Inflammatory macrophage treated with lipopolysaccharide for 4 hours (primary cell): ENCODE measurements around the gene SCML1.
A peak's percentile ranks its signal among the peaks of the same experiment; 100 is the strongest.
"Not testable (repeated sequence)": the region's sequence is repeated elsewhere in the genome, so short reads cannot be mapped to it uniquely, and the experiment has no call there.

ENCODE experiments used
- DNase-seq: peaks from one replicate; pipeline ENCODE4 v3.0.0-alpha.2; 2020

Gene SCML1

GRCh38 chrX:17740137-17741122, 3.1 kb downstream of the SCML1 start:
- DNase-seq = no peak

- no peak for DNase-seq
Measured at GRCh38 chrX:17741123-17741511, 3.8 kb downstream of the SCML1 start.

- DNase-seq = peak; percentile 23
Measured at GRCh38 chrX:17743913-17744312, 6.6 kb downstream of the SCML1 start.

- DNase-seq = peak; percentile 17
Measured at GRCh38 chrX:17744896-17745523, 7.7 kb downstream of the SCML1 start.

GRCh38 chrX:17747692-17748091, 10.4 kb downstream of the SCML1 start:
- DNase-seq = no peak

GRCh38 chrX:17748684-17749083, 11.4 kb downstream of the SCML1 start:
- no peak for DNase-seq

GRCh38 chrX:17750436-17750835, 13.1 kb downstream of the SCML1 start:
- DNase-seq = no peak

- no peak for DNase-seq
Measured at GRCh38 chrX:17758382-17758781, 21.1 kb downstream of the SCML1 start.

- no peak for DNase-seq
Measured at GRCh38 chrX:17759990-17760389, 22.7 kb downstream of the SCML1 start.

- peak; percentile 7 for DNase-seq
Measured at GRCh38 chrX:17767734-17768133, 30.4 kb downstream of the SCML1 start.

- no peak for DNase-seq
Measured at GRCh38 chrX:17768997-17769396, 31.7 kb downstream of the SCML1 start.

- no peak for DNase-seq
Measured at GRCh38 chrX:17769701-17770269, 32.5 kb downstream of the SCML1 start.

GRCh38 chrX:17773221-17773876, 36.1 kb downstream of the SCML1 start:
- DNase-seq = no peak

GRCh38 chrX:17774053-17774452, 36.8 kb downstream of the SCML1 start:
- DNase-seq = no peak

GRCh38 chrX:17778997-17779396, 41.7 kb downstream of the SCML1 start:
- no peak for DNase-seq

GRCh38 chrX:17779434-17779833, 42.1 kb downstream of the SCML1 start:
- no peak for DNase-seq

- not testable (repeated sequence) for DNase-seq
Measured at GRCh38 chrX:17786554-17787347, 49.5 kb downstream of the SCML1 start.

GRCh38 chrX:17787557-17787956, 50.3 kb downstream of the SCML1 start:
- DNase-seq = no peak

- DNase-seq = peak; percentile 14
Measured at GRCh38 chrX:17788439-17788838, 51.1 kb downstream of the SCML1 start.

GRCh38 chrX:17788956-17789562, 51.8 kb downstream of the SCML1 start:
- DNase-seq = no peak

GRCh38 chrX:17792826-17793225, 55.5 kb downstream of the SCML1 start:
- no peak for DNase-seq

- DNase-seq = no peak
Measured at GRCh38 chrX:17798921-17799320, 61.6 kb downstream of the SCML1 start.
